KOPT-K1 (cell line): ENCODE measurements around the gene CRYBA2.

Experiments used
- H3K27ac ChIP-seq: fragments of 200-600 bp; sonication (generic); 2 replicates; pipeline ENCODE4 v1.5.1; 2016; ENCODE audit warnings: antibody characterized with exemption, mild to moderate bottlenecking, low read depth, low read length; ENCODE audit not compliant: poor library complexity, severe bottlenecking
- H3K36me3 ChIP-seq: fragments of 200-600 bp; sonication (generic); 2 replicates; pipeline ENCODE4 v1.5.1; 2017; ENCODE audit warnings: antibody characterized with exemption, mild to moderate bottlenecking, low read length, moderate library complexity; ENCODE audit not compliant: insufficient read depth
- H3K9me3 ChIP-seq: fragments of 200-600 bp; sonication (generic); 2 replicates; pipeline ENCODE4 v1.5.1; 2017; ENCODE audit warnings: antibody characterized with exemption, low read length, mild to moderate bottlenecking; ENCODE audit not compliant: insufficient read depth, poor library complexity, severe bottlenecking

The CRYBA2 gene

DNA sequence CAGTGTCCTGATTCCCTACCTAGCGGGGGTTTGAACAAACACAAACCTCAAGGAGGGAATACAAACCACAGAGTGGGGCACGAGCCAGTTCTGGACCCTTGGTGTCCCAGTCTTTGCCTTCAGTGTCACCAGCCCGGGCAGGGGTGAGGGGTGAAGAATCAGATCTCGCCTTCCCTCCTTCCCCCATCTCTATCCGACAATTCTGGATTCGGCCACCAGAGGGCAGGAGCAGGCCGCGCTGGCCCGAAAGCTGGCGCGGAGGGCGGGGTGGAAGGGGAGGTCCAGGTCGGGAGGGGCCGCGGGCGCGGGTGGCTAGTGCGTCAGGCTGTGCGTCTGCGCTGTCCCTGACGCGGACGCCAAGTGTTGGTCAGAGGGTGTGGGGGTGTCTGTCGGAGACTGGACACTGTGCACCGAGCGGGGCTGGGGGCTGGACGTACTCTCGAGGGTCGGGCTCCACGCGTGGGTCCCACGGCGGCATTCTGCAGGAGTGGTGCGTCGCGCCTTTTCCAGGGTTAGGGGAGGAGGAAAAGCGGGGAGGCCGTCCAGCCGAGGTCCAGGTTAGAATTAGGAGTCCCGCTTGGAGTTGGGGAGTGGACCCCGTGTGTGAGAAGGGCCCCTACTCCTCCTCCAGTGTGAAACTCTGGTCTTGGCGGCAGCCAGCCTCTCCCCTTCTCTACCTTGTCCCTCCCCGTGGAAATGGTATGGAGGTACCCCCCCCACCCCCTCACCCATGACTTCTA lies 2.9 kb upstream of the CRYBA2 start:
- H3K27ac ChIP-seq = no peak overlapping the region

DNA sequence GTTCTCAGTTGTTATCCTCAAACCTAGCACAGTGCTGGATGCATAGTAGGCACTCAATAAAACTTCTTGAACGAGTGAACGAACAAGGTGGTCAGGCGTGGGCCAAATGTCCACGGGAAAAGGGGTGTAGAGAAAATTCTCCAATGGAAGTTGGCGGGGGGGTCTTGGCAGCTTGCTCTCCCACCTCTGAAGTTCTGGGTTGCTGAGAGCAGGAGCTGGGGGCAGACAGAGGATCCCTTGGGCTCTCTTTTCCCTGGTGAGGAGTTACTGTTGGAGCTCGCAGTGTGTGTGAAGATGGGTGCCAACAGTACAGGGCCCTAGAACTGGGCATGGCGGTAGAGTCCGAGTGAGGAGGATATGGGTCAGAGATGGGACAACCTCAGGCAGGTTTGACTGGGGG lies 2.3 kb upstream of the CRYBA2 start:
- Histone ChIP-seq H3K9me3 (no peaks in the 10 kb centered on the region), H3K36me3 (no peaks in the 10 kb centered on the region), H3K27ac (no peak overlapping the region)

More for the DNA sequence above, 2.9 kb upstream of the CRYBA2 start:
- Histone ChIP-seq H3K36me3 (no peaks in the 10 kb centered on the region), H3K9me3 (no peaks in the 10 kb centered on the region)

GRCh38 chr2:218992703-218993344 lies 398 bp downstream of the CRYBA2 start:
- no peak overlapping the region for H3K27ac ChIP-seq
- no peaks in the 10 kb centered on the region for H3K9me3 ChIP-seq
- no peaks in the 10 kb centered on the region for H3K36me3 ChIP-seq

GRCh38 chr2:218992196-218992595 lies 1.0 kb downstream of the CRYBA2 start:
- Histone ChIP-seq H3K27ac (no peak overlapping the region), H3K36me3 (no peaks in the 10 kb centered on the region), H3K9me3 (no peaks in the 10 kb centered on the region)

DNA sequence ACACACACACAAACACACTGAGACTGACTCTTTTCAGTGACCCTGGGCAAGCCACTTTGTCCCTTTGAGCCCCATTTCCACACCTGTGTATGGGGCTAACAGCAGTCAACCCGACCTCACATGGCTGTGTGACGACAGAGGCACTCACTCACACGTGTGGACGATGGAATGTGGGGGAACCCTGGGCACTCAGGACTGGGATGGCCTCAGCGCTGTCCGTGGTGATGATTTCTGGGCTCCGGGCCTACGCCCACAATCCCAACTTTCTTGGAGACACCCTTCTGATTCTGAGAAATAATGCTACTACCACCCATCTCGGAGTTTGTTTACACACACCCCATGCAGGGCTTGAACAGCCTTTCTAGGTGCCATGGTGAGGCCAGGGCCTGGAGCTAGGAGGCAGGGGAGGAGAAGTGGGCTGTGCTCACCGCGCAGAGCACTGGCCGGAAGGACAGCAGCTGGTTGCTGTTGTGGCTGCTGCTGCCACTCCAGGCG lies 1.5 kb downstream of the CRYBA2 start:
- H3K9me3 ChIP-seq = no peaks in the 10 kb centered on the region
- H3K36me3 ChIP-seq = no peaks in the 10 kb centered on the region
- H3K27ac ChIP-seq = no peak overlapping the region

DNA sequence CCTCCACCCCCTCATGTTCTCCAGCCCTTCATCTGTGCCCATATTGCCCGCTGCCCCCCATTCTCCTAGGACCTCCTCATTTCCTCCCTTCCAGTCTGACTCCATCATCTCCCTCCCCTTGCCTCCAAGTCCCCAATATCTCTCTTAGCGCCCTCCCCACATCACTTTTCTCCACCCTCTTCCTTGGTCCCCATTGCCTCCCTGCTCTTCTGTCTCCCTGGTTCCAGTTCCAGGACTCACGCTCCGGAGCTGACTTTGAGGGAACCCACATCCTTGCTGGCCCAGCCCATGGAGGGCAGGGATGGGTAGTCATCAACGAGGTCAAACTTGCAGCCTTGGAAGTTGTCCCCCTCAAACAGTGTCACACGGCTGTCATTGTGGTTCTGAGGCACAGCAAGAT lies 2.6 kb downstream of the CRYBA2 start:
- H3K9me3 ChIP-seq = no peaks in the 10 kb centered on the region
- no peaks in the 10 kb centered on the region for H3K36me3 ChIP-seq
- no peak overlapping the region for H3K27ac ChIP-seq

- no peaks in the 10 kb centered on the region for H3K9me3 ChIP-seq
- no peak overlapping the region for H3K27ac ChIP-seq
- no peaks in the 10 kb centered on the region for H3K36me3 ChIP-seq
These were observed 3.2 kb downstream of the CRYBA2 start for GRCh38 chr2:218990052-218990451.

DNA sequence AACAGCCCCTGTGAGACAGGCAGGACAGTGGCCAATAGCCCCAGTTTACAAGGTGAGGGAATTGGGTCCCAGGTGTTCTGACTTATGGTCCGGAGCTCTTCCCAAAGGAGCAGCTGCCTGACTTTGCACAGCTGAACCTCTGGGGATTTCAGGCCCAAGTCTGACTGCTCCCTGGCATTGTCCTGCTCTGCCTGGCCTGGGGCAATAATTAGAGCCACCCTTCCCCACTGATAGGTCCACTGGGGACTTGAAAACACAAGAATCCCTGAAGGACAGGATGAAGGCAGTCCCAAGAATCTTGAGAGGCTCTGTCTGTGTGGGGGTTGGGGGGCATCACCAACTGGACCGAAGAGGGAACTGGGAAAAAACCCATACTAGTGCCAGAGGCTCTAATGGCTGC lies 4.6 kb downstream of the CRYBA2 start:
- H3K36me3 ChIP-seq = no peaks in the 10 kb centered on the region
- no peak overlapping the region for H3K27ac ChIP-seq
- H3K9me3 ChIP-seq = no peaks in the 10 kb centered on the region

DNA sequence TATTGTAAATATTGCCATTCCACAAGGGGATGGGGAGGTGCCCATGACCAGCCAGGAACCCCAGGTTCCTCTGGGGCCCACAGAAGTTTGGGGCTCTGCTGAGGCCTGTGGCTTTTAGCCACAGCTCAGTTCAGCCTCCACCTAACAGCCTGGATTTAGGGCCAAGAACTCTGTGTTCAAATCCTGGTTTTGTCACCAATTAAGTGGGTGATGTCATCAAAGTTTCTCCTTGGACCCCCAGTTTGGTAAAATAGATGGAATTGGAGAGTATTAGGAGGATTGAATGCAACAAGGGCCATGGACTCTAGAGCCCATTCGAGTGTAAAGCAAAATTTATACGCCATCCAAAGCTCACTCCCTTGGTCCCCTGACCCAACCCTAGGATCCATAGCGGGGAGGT lies 5.1 kb downstream of the CRYBA2 start:
- Histone ChIP-seq H3K36me3 (no peaks in the 10 kb centered on the region), H3K9me3 (no peaks in the 10 kb centered on the region), H3K27ac (no peak overlapping the region)

DNA sequence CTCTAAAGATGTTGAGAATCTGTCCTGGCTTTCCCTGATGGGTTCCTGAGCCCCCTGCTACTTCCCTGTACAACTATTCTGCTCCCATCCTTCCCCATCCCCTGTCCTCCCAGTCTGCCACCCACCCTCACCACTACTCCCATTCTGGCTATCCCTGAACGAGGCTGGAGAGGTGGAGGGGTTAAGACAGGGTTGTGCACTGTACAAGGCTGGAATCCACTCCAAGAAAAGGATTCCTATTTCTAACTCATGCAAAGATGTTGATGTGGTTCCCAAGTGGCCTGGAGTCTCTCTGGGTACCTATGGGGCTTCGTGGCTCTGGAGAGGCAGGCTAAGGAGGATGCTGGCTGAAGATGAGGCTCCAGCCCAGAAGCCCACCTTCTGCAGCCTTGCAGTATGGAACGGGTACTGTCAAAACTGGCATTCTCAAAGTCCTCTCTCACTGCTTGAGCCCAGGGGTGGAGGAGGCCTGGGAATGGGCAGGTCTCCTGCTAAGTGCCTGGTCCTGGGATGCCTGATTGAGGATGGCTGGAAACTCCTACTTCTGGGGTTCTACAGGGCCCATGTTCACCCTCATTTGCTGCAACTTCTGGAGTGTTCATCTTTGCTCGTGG lies 7.0 kb downstream of the CRYBA2 start:
- H3K27ac ChIP-seq = no peak overlapping the region
- H3K36me3 ChIP-seq = no peaks in the 10 kb centered on the region
- H3K9me3 ChIP-seq = no peaks in the 10 kb centered on the region

- Histone ChIP-seq H3K9me3 (no peaks in the 10 kb centered on the region), H3K27ac (no peak overlapping the region), H3K36me3 (no peaks in the 10 kb centered on the region)
These were observed 7.7 kb downstream of the CRYBA2 start for GRCh38 chr2:218985325-218986091.

- H3K9me3 ChIP-seq = no peaks in the 10 kb centered on the region
- no peak within 1 kb of the TSS for H3K27ac ChIP-seq
- no peaks in the 10 kb centered on the region for H3K36me3 ChIP-seq
These were observed 8.2 kb downstream of the CRYBA2 start, which contains the start of gene FEV for GRCh38 chr2:218985021-218985324. FEV (minus strand) TSS chr2:218985184; CDS start chr2:218985075, 109 bp downstream.

DNA sequence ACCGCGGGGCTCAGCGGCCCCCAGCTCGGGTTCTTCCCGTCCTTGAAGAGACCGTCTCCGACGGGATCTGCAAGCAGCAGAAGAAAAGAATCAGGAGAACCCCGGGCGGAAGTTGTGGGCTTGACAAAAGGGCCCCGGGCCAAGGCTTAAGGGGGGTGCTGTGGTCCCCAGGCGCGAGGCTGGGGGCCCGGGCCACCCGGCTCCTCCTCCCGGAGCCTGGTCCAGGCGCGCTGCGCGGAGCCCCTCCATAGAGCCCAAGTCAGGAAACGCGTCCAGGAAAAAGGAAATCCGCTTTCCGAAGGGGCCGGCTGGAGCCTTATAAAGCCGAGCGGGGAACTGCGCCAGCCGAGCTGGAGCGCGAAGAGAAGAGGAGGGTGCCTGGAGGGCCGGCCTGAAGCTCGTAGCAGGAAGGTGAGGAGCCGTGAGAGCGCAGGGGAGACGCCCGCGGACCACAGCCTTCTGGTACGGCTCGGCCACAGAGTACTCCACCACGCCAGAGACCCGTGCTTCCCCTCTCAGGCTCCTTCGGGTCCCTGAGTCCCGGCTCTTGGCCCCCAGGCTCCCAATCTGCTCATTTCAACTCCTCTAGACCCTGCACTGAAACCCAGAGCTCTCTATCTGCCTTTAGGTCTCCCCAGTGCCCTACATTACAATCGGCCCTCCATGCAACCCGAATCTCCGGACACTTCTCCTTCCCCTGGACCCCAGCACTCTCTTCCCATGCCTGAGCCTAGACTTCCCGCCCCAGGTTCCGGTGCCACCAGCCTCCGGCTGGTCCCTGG lies 8.8 kb downstream of the CRYBA2 start:
- Histone ChIP-seq H3K36me3 (no peaks in the 10 kb centered on the region), H3K9me3 (no peaks in the 10 kb centered on the region), H3K27ac (no peak overlapping the region)

DNA sequence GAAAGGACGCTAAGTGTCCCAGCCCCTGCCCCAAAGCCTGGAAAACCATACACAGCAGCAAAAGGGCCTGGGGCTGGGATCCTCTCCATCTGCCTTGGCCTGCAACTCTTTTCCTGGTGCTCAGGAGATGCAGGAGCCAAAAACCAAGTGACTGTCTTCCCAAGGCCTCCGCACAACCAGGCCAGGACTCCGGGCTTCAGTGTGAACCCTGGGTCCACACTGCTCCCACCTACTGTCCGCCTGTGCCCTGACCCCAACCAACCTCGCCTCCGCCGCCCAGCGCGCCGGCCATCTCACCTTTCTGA lies 9.3 kb downstream of the CRYBA2 start:
- no peaks in the 10 kb centered on the region for H3K36me3 ChIP-seq
- H3K9me3 ChIP-seq = no peaks in the 10 kb centered on the region
- no peak overlapping the region for H3K27ac ChIP-seq
